Measurements from ENCODE around the gene KCNAB1. TPM values are rescaled to one million over a fixed set of nuclear protein-coding genes. Genes with fewer than 3 reads are reported as not detected.

The KCNAB1 gene
- total and polyA plus RNA-seq, 2 experiments from 2014 or later, result 0.06 to 0.70 TPM

DNA sequence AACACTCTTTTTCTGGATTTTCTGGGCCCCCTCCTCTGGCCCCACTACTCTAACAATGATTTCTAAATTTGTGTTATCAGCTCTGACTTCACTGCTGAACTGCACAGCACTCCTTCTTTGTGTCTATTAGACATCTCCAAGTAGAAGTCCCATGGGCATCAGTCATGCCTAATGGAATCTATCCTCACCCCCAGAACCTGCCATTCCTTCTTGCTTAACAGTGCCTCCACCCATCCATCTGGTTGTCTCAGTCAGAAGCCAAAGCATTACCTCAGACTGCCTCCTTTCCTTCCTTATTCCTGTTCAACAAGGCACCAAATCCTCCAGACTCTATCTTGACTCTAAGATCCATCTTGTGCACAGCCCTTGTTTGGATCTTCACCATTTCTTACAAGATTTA, 398.3 kb downstream of the KCNAB1 start:
- TF ChIP-seq CTCF (IDR thresholded peaks at IDR 0.05; ENCODE audit: low read depth, low read length), result no peak
- Histone ChIP-seq H3K4me1 (ENCODE audit: low read depth) (peaks cover 9% of the 10 kb centered on the region), H3K36me3 (no peaks in the 10 kb centered on the region), H3K9me3 (ENCODE audit: low read depth) (no peaks in the 10 kb centered on the region), H3K27ac (no peak overlapping the region), H3K27me3 (no peaks in the 10 kb centered on the region), H3K4me3 (no peak overlapping the region)
- no peak for DNase-seq (ENCODE audit: low read depth in 1 of 2, low spot score in 1 of 2)

DNA sequence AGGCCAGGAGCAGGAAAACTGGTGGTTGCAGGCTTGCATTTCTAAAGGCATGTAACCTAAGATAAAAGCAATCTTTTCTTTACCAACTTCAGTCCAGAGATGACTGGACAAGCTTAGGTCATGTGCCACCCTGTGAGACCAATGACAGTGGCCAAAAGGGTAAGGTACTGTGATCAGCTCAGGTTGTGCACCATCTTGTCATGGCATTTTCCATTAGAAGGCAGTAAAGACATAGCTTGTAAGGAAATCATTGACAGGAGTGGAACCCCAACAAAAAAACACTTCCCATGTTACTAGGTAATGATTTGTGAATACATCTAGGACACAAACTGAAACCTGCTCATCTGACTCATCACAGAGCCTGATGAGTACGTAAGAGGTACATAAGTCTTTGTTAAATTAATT, 399.4 kb downstream of the KCNAB1 start:
- TF ChIP-seq CTCF (IDR thresholded peaks at IDR 0.05; ENCODE audit: low read depth, low read length), result no peak
- Histone ChIP-seq H3K27ac (no peak overlapping the region), H3K27me3 (no peaks in the 10 kb centered on the region), H3K4me1 (ENCODE audit: low read depth) (peaks cover 9% of the 10 kb centered on the region), H3K9me3 (ENCODE audit: low read depth) (no peaks in the 10 kb centered on the region), H3K4me3 (no peak overlapping the region), H3K36me3 (no peaks in the 10 kb centered on the region)
- DNase-seq (ENCODE audit: low read depth in 1 of 2, low spot score in 1 of 2), result no peak

GRCh38 chr3:156522673-156523072, 402.3 kb downstream of the KCNAB1 start:
- H3K4me3 ChIP-seq, result no peak overlapping the region
- no peak for DNase-seq (ENCODE audit: low read depth in 1 of 2, low spot score in 1 of 2)
- no peak overlapping the region for H3K27ac ChIP-seq
- no peaks in the 10 kb centered on the region for H3K36me3 ChIP-seq
- H3K9me3 ChIP-seq (ENCODE audit: low read depth), result no peaks in the 10 kb centered on the region
- H3K4me1 ChIP-seq (ENCODE audit: low read depth), result peaks cover 9% of the 10 kb centered on the region
- TF ChIP-seq CTCF (IDR thresholded peaks at IDR 0.05; ENCODE audit: low read depth, low read length), result no peak
- no peaks in the 10 kb centered on the region for H3K27me3 ChIP-seq

DNA sequence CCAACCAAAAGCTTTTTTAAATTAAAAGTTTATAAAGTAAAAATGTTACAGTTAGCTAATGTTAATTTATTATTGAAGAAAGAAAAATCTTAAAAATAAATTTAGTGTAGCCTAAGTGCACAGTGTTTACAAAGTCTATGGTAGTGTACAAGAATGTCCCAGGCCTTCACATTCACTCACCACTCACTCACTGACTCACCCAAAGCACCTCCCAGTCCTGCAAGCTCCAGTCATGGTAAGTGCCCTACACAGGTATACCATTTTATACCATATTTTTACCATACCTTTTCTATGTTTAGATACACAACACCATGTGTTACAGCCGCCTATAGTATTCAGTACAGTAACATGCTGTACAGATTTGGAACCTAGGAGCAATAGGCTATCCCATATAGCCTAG, 405.4 kb downstream of the KCNAB1 start:
- TF ChIP-seq CTCF (IDR thresholded peaks at IDR 0.05; ENCODE audit: low read depth, low read length), result no peak

DNA sequence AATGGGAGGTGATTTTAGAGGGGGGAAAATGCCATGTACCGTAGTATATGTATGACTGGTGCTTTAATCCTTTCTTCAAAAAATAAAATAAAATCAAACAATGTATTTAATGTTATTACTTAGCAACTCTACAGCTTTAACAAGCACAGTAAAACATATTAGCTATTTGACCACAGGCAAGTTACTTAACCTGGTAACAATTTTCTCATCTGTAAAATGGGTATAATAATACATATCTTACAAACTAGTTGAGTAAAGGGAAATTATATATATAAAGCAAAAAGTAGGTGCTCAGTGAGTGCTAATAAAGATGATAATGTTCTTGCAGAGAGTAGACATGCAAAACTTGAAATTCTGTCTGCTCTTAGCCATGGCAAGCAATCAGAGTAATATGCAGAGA, 406.7 kb downstream of the KCNAB1 start:
- no peaks in the 10 kb centered on the region for H3K9me3 ChIP-seq (ENCODE audit: low read depth)
- H3K4me1 ChIP-seq (ENCODE audit: low read depth), result no peaks in the 10 kb centered on the region
- H3K4me3 ChIP-seq, result no peak overlapping the region
- TF ChIP-seq CTCF (IDR thresholded peaks at IDR 0.05; ENCODE audit: low read depth, low read length), result no peak
- H3K27ac ChIP-seq, result no peak overlapping the region
- H3K27me3 ChIP-seq, result no peaks in the 10 kb centered on the region
- H3K36me3 ChIP-seq, result no peaks in the 10 kb centered on the region
- DNase-seq (ENCODE audit: low read depth in 1 of 2, low spot score in 1 of 2), result no peak

More for the DNA sequence above, 405.4 kb downstream of the KCNAB1 start:
- Histone ChIP-seq H3K4me1 (ENCODE audit: low read depth) (no peaks in the 10 kb centered on the region), H3K9me3 (ENCODE audit: low read depth) (no peaks in the 10 kb centered on the region), H3K27me3 (no peaks in the 10 kb centered on the region), H3K4me3 (no peak overlapping the region), H3K27ac (no peak overlapping the region), H3K36me3 (no peaks in the 10 kb centered on the region)
- DNase-seq (ENCODE audit: low read depth in 1 of 2, low spot score in 1 of 2), result no peak

DNA sequence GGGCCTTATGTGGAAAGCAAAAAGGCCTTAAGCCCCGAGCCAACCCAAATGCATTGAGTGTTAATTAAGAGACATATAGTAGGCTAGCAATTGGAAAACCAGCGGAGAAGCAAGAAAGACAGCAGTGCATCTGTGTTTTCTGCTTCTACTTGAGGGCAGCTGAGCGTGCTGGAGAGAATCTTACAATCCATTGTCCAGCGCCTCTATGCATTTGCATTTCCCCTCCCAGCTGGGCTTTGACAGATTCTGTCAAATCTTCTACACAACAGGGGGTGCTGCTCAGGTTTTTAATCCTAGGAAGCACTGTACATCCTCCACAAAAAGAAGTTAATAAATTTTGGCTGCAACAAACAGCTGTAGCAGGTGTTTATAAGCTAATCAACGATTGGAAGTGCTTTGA, 410.6 kb downstream of the KCNAB1 start:
- no peaks in the 10 kb centered on the region for H3K36me3 ChIP-seq
- no peak for DNase-seq (ENCODE audit: low read depth in 1 of 2, low spot score in 1 of 2)
- no peak for TF ChIP-seq CTCF (IDR thresholded peaks at IDR 0.05; ENCODE audit: low read depth, low read length)

More for the DNA sequence above, 410.6 kb downstream of the KCNAB1 start:
- H3K27ac ChIP-seq, result no peak overlapping the region
- peaks cover 14% of the 10 kb centered on the region for H3K4me1 ChIP-seq (ENCODE audit: low read depth)
- H3K9me3 ChIP-seq (ENCODE audit: low read depth), result no peaks in the 10 kb centered on the region
- no peak overlapping the region for H3K4me3 ChIP-seq
- no peaks in the 10 kb centered on the region for H3K27me3 ChIP-seq
